PC-9 (cell line): Measurements from ENCODE around the gene BBS9.

Experiments used
- CTCF ChIP-seq: fragments of 200-600 bp; sonication (generic); conservative IDR thresholded peaks from 2 replicates; pipeline ENCODE4 v1.6.1; 2017; ENCODE audit warnings: mixed run types, antibody characterized with exemption, mild to moderate bottlenecking, moderate library complexity
- EZH2 ChIP-seq: fragments of 200-600 bp; sonication (generic); IDR thresholded peaks from 2 replicates; pipeline ENCODE4 v1.8.0; 2017; ENCODE audit warnings: antibody characterized with exemption, low read depth

- no peak for TF ChIP-seq CTCF
- no peak for TF ChIP-seq EZH2
Observed at GRCh38 chr7:33400214-33400538, 270.8 kb downstream of the BBS9 start.
